HG02885 (cell line): ENCODE results near the gene LRP11.
"Not testable (repeated sequence)": the region's sequence is repeated elsewhere in the genome, so short reads cannot be mapped to it uniquely, and the experiment has no call there.

Source experiments
- ATAC-seq: cut with Tn5 transposase; IDR thresholded peaks from one replicate; pipeline ENCODE4 v1.9.1; 2021; ENCODE audit warnings: mild to moderate bottlenecking; ENCODE audit not compliant: unreplicated experiment, poor library complexity

Gene LRP11

DNA sequence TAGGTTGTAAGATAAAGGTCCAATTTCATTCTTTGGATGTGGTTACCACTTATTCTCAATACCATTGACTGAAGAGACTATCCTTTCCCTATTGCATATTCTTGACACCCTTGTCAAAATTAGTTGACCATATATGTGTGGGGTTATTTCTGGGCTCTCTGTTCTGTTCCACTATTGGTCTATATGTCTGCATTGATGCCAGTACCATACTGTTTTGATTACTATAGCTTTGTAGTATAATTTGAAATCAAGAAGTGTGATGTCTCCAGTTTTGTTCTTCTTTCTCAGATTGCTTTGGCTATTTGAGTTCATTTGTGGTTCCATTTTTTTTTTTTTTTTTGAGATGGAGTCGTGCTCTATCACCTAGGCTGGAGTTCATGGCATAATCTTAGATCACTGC, 8.1 kb upstream of the LRP11 start:
- no peak for ATAC-seq

DNA sequence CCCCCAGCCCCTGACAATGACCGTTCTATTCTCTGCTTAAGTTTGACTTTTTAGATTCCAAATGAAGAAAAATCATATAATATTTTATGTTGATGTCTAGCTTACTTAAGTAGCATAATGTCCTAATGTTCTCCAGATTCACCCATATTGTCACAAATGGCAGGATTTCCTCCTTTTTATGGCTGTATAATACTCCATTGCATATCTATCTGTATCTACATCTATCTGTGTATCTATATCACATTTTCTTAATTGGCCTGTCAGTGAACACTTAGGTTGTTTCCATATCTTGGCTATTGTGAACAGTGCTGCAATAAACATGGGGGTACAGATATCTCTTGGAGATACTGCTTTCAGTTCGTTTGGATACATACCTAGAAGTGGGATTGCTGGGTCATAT, 7.0 kb upstream of the LRP11 start:
- no peak for ATAC-seq

GRCh38 chr6:149869275-149869892, 5.2 kb upstream of the LRP11 start:
- ATAC-seq = no peak

- ATAC-seq = no peak
Observed at GRCh38 chr6:149867876-149868640, 3.9 kb upstream of the LRP11 start.

- ATAC-seq = no peak
Observed at GRCh38 chr6:149864578-149865535, 698 bp upstream of the LRP11 start.

DNA sequence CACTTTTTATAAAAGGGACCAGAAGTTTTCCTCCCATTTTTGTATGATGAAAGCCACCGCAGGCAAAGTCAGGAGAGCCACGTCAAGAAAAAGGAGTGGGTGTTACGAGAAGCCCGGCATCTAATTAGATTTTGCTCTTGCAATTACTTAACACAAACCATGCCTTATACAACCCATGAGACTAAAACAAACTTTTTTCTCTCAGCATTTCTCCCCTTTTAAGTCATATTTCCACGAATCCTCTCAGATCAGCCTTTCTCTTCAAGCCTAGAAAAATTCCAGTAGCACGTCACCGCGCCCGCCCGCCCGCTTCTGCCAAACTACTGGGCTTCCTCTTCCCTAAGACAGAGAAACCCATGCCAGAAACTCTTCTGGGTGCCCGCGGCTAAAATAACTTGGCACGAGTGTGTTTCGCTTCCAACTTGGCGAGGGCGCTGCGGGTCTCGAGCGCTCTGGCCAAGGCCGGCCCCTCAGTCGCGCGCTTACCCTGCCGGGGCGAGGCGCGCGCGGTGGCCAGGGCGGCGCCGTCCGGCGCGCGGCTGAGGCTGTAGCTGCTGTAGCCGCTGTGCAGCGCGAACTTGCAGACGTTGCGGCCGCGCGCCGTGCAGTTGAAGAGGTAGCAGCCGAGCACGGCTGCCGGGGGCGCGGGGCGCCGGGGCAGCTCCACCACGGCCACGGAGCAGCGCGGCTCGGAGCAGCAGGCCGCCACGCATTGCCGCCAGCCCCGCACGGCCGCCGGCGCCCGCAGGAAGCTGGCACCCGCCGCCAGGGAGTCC, 1.0 kb downstream of the LRP11 start:
- ATAC-seq = peak; percentile 47

DNA sequence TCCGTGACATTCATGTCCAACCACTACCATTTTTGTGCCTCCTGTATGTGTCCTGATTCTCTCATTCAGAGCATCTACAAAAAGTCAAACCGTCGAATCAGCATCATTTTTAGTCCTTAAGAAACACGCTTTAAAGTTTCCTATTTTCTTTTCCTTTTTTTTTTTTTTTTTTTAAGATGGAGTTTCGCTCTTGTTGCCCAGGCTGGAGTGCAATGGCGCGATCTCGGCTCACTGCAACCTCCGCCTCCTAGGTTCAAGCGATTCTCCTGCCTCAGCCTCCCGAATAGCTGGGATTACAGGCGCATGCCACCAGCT, 1.8 kb downstream of the LRP11 start:
- ATAC-seq = not testable (repeated sequence)

DNA sequence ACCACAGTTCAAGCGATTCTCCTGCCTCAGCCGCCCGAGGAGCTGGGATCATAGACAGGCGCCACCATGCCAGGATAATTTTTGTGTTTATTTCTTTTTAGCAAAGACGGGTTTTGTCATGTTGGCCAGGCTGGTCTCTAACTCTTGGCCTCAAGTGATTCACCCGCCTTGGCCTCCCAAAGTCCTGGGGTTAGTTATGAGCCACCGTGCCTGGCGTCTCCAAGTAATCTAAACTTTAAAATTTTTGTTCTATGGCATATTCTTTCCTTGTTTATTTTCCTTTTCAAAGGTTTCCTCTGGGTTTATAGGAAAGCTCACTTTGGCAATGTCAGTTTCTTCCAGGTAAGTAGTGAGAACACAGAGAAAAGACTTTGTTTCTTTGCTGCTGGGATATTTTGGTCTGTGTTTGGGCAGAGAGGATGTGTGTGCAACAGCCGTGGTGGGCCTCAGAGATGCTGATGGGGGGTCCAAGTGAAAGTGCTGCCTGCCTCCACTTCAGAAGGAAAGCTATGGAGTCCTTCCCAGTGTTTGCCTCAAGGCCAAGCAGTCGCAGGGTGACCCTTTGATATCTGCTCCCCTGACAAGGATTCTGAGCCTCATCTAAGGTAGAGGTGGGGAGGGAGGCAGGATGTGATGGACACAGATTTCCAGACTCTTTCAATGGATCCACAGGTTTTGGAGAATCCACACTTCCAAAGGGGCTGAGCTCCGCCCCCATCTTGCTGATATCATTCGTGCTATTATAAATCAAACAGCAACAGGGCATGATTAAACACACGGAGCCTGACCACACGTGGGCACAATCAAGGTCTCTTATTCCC, 2.3 kb downstream of the LRP11 start:
- ATAC-seq = no peak

- ATAC-seq = no peak
Observed at GRCh38 chr6:149860834-149861602, 3.1 kb downstream of the LRP11 start.

DNA sequence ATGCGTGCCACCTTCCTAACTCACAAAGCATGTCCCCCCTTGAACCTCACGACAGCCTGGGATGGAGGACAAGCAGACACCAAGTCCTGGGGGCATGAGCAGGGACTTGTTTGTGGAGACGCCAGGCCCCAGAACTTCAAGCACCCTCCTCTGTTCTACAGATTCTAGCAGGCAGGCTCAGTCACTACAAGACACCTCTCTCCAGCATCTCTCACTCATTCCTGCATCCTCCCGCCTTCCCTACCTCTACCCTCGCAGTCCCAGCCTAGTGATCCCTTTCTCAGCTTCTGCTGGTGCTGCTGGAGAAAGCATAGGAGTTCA, 3.7 kb downstream of the LRP11 start:
- ATAC-seq = no peak

DNA sequence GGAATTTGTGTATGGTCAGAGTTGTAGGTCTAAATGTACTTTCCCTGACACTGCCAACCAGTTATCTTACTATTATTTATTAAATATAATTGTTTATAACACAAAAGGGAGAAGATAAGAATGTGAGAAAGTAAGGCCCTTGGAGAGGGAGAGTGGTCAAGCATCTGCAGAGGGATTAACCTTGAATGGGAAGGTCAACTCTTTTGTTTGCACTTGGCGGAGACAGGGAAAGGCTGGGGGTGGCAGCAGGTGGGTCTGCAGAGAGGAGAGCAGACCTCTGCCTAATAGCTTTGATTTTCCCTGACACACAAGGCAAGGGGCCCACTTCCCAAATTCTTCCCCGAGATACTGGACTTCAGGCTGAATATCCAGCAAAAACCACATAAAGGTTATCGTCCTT, 4.2 kb downstream of the LRP11 start:
- ATAC-seq = no peak

- ATAC-seq = no peak
Observed at GRCh38 chr6:149859368-149859767, 4.8 kb downstream of the LRP11 start.

DNA sequence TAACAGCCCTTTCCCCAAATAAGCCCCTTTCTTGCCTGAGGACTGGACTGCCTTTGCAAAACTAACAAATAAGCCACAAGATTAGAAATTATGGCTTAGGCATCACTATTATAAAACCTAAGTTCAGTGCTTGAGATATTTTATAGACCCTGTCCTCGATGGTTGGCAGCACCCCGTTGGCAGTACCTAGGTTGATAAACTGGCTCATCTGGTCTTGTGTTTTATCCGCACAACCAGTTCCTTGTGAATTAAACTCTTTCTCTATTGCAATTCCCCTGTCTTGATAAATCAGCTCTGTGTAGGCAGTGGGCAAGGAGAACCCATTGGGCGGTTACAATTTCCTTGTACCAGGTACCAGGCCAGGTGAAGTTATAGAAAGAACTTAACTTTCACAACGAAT, 6.6 kb downstream of the LRP11 start:
- ATAC-seq = no peak

GRCh38 chr6:149856256-149856994, 7.7 kb downstream of the LRP11 start:
- no peak for ATAC-seq

DNA sequence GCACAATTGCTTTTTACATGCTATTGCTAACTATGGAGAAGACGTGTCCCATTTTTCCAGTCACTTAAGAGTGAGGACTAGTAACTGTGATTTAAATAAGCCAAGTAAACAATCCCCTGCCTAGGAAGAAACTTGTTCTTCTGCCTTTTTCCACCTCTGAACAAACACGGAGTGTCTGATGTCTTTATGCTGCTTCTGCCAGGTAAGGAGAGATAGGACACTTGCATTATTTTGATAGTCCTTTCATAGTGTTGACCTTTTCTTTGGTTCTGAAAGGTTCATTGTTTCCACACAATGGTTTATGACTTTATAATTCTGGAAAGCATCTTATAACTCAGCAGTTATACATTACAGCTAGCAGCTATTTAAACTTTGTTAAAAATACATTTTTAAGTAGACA, 8.4 kb downstream of the LRP11 start:
- ATAC-seq = no peak

- no peak for ATAC-seq
Observed at GRCh38 chr6:149855040-149855654, 9.0 kb downstream of the LRP11 start.

DNA sequence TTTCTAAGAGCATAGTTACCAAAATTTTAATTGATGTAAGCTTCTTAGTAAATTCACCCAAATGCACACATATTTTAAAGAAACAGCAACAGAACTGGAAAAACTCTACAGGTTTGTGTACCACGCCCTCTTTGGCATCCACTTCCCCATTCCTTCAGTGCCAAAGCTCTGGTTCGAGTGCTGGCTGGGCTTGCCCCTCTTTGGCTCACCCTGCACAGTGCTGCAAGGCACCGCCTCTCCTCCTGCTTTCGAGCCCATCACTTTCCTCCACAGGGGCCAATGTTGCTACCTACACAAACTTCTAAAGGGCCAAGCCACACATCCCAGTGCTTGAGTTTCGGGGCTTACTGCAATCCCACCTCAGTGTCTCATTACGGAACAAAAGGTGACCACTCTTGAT, 9.6 kb downstream of the LRP11 start:
- ATAC-seq = no peak

DNA sequence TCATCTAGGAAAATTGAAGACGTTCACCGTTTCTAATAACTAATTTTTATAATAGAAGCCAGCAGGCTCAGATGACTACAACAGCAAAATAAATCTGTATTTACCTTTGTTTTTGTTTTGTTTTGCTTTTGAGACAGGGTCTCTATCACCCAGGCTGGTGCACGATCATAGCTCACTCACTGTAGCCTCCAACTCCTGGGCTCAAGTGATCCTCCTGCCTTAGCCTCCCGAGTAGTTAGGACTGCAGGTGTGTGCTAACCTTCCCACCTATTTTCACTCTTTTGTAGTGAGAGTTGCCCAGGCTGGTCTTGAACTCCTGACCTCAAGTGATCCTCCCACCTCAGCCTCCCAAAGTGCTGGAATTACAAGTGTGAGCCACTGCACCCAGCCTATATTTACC, 10.1 kb downstream of the LRP11 start:
- ATAC-seq = not testable (repeated sequence)
